Measurements from ENCODE around the gene CCDC146.

The CCDC146 gene

GRCh38 chr7:77281780-77282478, 159.5 kb downstream of the CCDC146 start:
- no peak for TF ChIP-seq CTCF (IDR thresholded peaks at IDR 0.05; ENCODE audit: extremely low read depth, insufficient read depth, missing control alignments)
- in situ Hi-C loops (cut with MboI; ENCODE audit: low pct_unique_long_range_greater_than_20kb, low sequenced_read_pairs, unreplicated experiment), result no loop called here
- DNase-seq (ENCODE audit: low spot score), result no peak

GRCh38 chr7:77282897-77283296, 160.5 kb downstream of the CCDC146 start:
- no peak for TF ChIP-seq CTCF (IDR thresholded peaks at IDR 0.05; ENCODE audit: extremely low read depth, insufficient read depth, missing control alignments)
- in situ Hi-C loops (cut with MboI; ENCODE audit: low pct_unique_long_range_greater_than_20kb, low sequenced_read_pairs, unreplicated experiment), result no loop called here
- no peak for DNase-seq (ENCODE audit: low spot score)

DNA sequence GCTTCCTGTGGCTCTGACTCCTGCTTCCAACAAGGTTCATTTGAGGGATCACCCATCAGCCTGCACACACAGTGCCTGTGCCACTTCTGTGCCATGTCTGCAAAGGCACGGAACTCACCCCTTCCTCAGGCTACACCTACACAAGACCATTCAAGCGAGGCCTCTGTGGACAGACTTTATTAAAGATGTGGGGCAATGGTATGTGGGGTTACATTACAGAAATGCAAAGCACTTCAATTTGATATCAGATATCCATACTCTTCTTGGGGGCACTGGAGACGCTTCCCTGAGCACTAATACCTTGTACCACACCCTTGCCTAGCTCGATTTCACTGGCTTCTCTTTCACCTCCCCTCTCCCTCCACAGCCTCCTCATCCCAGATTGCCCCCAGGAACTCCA, 161.6 kb downstream of the CCDC146 start:
- DNase-seq (ENCODE audit: low spot score), result no peak
- no peak for TF ChIP-seq CTCF (IDR thresholded peaks at IDR 0.05; ENCODE audit: extremely low read depth, insufficient read depth, missing control alignments)
- in situ Hi-C loops (cut with MboI; ENCODE audit: low pct_unique_long_range_greater_than_20kb, low sequenced_read_pairs, unreplicated experiment), result no loop called here

DNA sequence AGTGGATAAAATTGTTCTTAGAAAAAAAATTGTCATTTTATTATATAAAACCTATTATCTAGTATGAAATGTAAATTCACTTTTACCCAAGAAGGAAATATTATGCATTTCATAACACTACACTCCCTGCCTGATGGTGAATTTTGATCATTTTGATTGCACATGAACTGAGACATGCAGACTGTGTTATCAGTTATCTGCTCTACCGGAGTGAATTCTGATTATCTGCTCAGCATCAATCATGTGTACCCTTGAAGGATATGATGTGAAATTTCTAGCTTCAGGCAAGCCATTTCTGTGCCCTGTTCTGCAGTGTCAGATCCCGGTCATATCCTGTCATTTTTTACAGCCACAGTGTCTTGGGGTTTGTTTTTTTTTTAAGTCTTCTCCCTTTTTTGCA, 162.2 kb downstream of the CCDC146 start:
- in situ Hi-C loops (cut with MboI; ENCODE audit: low pct_unique_long_range_greater_than_20kb, low sequenced_read_pairs, unreplicated experiment), result no loop called here
- TF ChIP-seq CTCF (IDR thresholded peaks at IDR 0.05; ENCODE audit: extremely low read depth, insufficient read depth, missing control alignments), result no peak
- no peak for DNase-seq (ENCODE audit: low spot score)

DNA sequence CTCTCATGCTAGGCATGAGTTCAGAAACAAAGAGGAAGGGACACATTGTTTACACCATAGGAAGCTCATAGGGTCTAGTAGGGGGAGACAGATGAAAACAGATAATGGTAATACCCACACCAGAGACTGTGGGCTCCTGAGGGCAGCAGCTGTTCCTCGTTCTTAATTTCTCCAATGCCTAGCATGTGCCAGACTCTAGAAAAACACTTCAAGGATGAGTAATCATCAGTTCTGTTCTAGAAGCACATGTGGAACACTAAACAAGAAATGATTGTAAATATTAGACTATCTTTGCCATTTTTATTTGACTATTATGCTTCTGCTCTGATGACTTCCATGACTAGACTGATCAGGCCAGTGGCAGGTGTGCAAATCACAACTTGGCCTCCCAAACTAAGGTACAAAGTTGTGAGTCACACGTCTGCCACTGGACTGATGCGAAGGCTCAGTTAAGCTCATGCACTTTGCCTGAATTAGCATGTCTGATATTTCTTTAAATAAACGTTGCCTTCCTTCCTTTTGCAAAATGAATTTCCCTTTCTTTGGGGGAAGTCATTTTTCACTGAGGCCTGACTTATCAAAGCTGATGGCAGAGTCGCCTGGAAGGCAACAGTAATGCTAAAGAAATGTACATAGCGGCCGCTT, 166.4 kb downstream of the CCDC146 start:
- TF ChIP-seq CTCF (IDR thresholded peaks at IDR 0.05; ENCODE audit: extremely low read depth, insufficient read depth, missing control alignments), result no peak
- no peak for DNase-seq (ENCODE audit: low spot score)
- in situ Hi-C loops (cut with MboI; ENCODE audit: low pct_unique_long_range_greater_than_20kb, low sequenced_read_pairs, unreplicated experiment), result no loop called here

DNA sequence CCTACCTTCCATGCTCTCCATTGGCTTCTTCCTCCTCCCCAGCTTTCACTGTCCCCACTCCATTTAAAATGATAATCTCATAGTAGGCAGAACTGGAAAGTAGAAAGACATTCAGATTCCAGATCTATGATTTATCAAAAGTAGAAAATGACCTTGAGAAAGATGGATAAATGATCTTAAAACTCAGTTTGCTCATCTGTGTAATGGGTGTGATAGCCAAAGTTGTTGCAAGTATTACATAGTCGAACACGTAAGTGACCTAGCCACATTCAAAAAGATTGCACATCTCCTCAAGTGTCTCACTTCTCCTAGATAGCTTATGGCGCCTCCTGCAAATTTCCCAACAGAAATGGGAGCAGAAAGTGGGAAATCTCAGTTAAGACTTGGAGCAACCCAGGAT, 167.0 kb downstream of the CCDC146 start:
- TF ChIP-seq CTCF (IDR thresholded peaks at IDR 0.05; ENCODE audit: extremely low read depth, insufficient read depth, missing control alignments), result no peak
- DNase-seq (ENCODE audit: low spot score), result no peak
- in situ Hi-C loops (cut with MboI; ENCODE audit: low pct_unique_long_range_greater_than_20kb, low sequenced_read_pairs, unreplicated experiment), result no loop called here

Measured in GM13977 (cell line).